ENCODE measurements around the gene GLI1. TPM values are rescaled to one million over a fixed set of nuclear protein-coding genes. Genes with fewer than 3 reads are reported as not detected.
"Not testable (repeated sequence)": the region's sequence is repeated elsewhere in the genome, so short reads cannot be mapped to it uniquely, and the experiment has no call there.

GLI1 gene
- total RNA-seq, 4 donors from 2014 or later = 0.09 to 0.60 (median 0.19) TPM; not detected in 1

GRCh38 chr12:57490126-57490525 lies 30.5 kb downstream of the GLI1 start:
- ATAC-seq (ENCODE audit: low FRiP score) = no peak
- TF ChIP-seq CTCF (IDR thresholded peaks at IDR 0.05) = no peak
- DNase-seq (ENCODE audit: low spot score) = no peak

- no peak for ATAC-seq (ENCODE audit: low FRiP score)
- TF ChIP-seq CTCF (IDR thresholded peaks at IDR 0.05) = no peak
- DNase-seq (ENCODE audit: low spot score) = no peak
Measured at GRCh38 chr12:57491393-57492280, 32.1 kb downstream of the GLI1 start.

- DNase-seq (ENCODE audit: low spot score); ATAC-seq (ENCODE audit: low FRiP score): not testable (repeated sequence)
Measured at GRCh38 chr12:57495051-57495701, 35.6 kb downstream of the GLI1 start.

- DNase-seq (ENCODE audit: low spot score) = no peak
- TF ChIP-seq CTCF (IDR thresholded peaks at IDR 0.05) = no peak
- ATAC-seq (ENCODE audit: low FRiP score) = no peak
Measured at GRCh38 chr12:57496822-57497221, 37.2 kb downstream of the GLI1 start.

GRCh38 chr12:57497223-57498131 lies 37.9 kb downstream of the GLI1 start:
- no peak for TF ChIP-seq CTCF (IDR thresholded peaks at IDR 0.05)
- ATAC-seq (ENCODE audit: low FRiP score) = no peak
- no peak for DNase-seq (ENCODE audit: low spot score)

- no peak for ATAC-seq (ENCODE audit: low FRiP score)
- DNase-seq (ENCODE audit: low spot score) = no peak
- TF ChIP-seq CTCF (IDR thresholded peaks at IDR 0.05) = no peak
Measured at GRCh38 chr12:57498132-57498502, 38.5 kb downstream of the GLI1 start.

GRCh38 chr12:57498571-57498970 lies 39.0 kb downstream of the GLI1 start:
- TF ChIP-seq CTCF (IDR thresholded peaks at IDR 0.05) = no peak
- DNase-seq (ENCODE audit: low spot score) (no peak), ATAC-seq (ENCODE audit: low FRiP score) (no peak)
